Lung (tissue), 12 donors: Measurements from ENCODE around the gene TTC27. TPM values are rescaled to one million over a fixed set of nuclear protein-coding genes. Genes with fewer than 3 reads are reported as not detected.

Source experiments
- ATAC-seq: fragments of 200-7000 bp; cut with Tn5 transposase; one replicate; pipeline ENCODE4 v1.9.1; 2020; ENCODE audit warnings: moderate number of reproducible peaks; ENCODE audit not compliant: insufficient read depth, low FRiP score
- DNase-seq, 3 donors: peaks; one replicate each; pipeline ENCODE4 v3.0.0-alpha.2; 2013 to 2017
- H3K27ac ChIP-seq, 2 donors: one replicate each; pipeline ENCODE4 v1.5.1; 2013; ENCODE audit warnings: mild to moderate bottlenecking in 2 of 2, moderate library complexity in 2 of 2, control low read depth in 1 of 2, inconsistent platforms in 1 of 2, low read depth in 1 of 2, low read length in 1 of 2
- H3K27me3 ChIP-seq, 3 donors: one replicate each; pipeline ENCODE4 v1.5.1; 2013; ENCODE audit warnings: low read length in 2 of 3; ENCODE audit not compliant: control insufficient read depth in 3 of 3, insufficient read depth in 3 of 3
- H3K36me3 ChIP-seq, 4 donors: one replicate each; pipeline ENCODE4 v1.5.1; 2013; ENCODE audit warnings: low read length in 4 of 4, mild to moderate bottlenecking in 1 of 4, moderate library complexity in 1 of 4; ENCODE audit not compliant: control insufficient read depth in 4 of 4, insufficient read depth in 4 of 4
- H3K4me1 ChIP-seq, 5 donors: one replicate each; pipeline ENCODE4 v1.5.1; 2013; ENCODE audit warnings: low read length in 5 of 5, mild to moderate bottlenecking in 2 of 5, moderate library complexity in 1 of 5; ENCODE audit not compliant: control insufficient read depth in 5 of 5, insufficient read depth in 5 of 5
- H3K4me3 ChIP-seq: one replicate; pipeline ENCODE4 v1.5.1; 2013; ENCODE audit warnings: mild to moderate bottlenecking, control low read depth, moderate library complexity
- H3K9ac ChIP-seq, 2 donors: one replicate each; pipeline ENCODE4 v1.5.1; 2013; ENCODE audit warnings: low read length in 2 of 2, control low read depth in 1 of 2; ENCODE audit not compliant: insufficient read depth in 1 of 2
- H3K9me3 ChIP-seq, 4 donors: one replicate each; pipeline ENCODE4 v1.5.1; 2013; ENCODE audit warnings: low read length in 3 of 4, mild to moderate bottlenecking in 1 of 4, moderate library complexity in 1 of 4; ENCODE audit not compliant: control insufficient read depth in 4 of 4, insufficient read depth in 3 of 4
- WGBS, 2 donors: extraction: QIAGEN DNeasy Blood & Tissue Kit; methylation state at CpG; one replicate each; pipeline ENCODE4 v1.1.7; 2013; 5-methylcytosine and 5-hydroxymethylcytosine counted together
- polyA plus RNA-seq, 2 donors: library from polyadenylated mRNA; stranded (reverse); fragments of 200-250 nt; gene quantifications; one replicate each; pipeline ENCODE4 v1.2.1, GENCODE V29; 2013
- total RNA-seq, 2 donors: library from RNA; depleted of rRNA in 1 of 2; stranded (reverse); fragments of >200 nt in 1 of 2; gene quantifications; one replicate each; pipeline ENCODE4 v1.2.1, GENCODE V29; 2014 to 2021
- TF ChIP-seq, protein P1 (sequence below): IDR thresholded peaks from 2 replicates; pipeline ENCODE4 v1.5.1; 2012; ENCODE audit warnings: mild to moderate bottlenecking; ENCODE audit errors: control extremely low read depth, extremely low read depth
- donor health status: control.
- donor health status: control.
- donor health status: Bipolar disorder and iron deficiency.
- donor health status: healthy.
- donor health status: DM: yes; HTN: yes; CAD: no.

Gene TTC27
- total and polyA plus RNA-seq, 4 donors, result 5.2 to 17.4 (median 12.3) TPM

DNA sequence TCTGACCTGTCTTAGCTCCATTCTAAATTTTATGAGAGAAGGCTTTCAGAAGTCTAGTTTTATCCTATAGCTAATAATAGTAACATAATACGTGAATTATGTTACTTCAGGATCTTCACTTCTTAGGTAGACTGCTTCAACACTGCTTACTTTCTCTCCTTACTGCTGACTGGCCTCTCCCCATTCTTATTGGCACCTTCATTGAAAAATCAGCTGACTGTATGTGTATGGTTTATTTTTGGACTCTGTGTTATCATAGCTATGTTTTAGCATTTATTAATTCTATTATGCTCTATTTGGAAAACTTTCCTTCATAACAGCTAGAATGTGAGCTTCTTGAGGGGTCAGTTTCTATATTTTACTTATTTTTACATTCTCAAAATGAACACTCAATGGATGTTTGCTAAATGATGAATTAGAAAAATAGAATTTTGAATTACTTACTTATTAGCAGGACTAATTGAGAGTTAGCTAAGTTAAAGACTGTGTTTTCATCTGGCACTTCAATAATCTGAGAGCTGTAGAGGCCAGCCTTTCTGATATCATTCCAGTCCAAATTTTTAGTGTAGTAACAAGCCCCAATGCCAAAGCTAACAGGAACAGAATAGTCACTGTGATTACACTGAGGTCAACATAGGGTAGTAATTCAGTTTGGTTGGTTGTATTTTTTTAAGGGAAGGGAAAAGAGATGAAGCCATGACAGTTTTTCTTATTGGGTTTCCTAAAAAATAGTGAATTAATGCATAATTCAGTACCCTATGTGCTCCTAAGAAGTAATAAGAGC lies 92.3 kb downstream of the TTC27 start:
- Histone ChIP-seq H3K4me1 (peaks cover 0 to 12% (median 6%) of the 10 kb centered on the region in 5 donors), H3K9ac (no peak overlapping the region), H3K27ac (peak overlapping the region in 1 of 2 donors; percentile 78), H3K27me3 (no peaks in the 10 kb centered on the region), H3K9me3 (no peaks in the 10 kb centered on the region), H3K4me3 (no peak overlapping the region), H3K36me3 (peaks cover 0 to 3% (median 0%) of the 10 kb centered on the region in 4 donors)
- DNase-seq, result peak in 2 of 3 donors; percentile 40 to 44
- WGBS, 2 donors, result 91 to 100% methylated on average over 1 of the region's 1 CpG
- TF ChIP-seq, protein P1, sequence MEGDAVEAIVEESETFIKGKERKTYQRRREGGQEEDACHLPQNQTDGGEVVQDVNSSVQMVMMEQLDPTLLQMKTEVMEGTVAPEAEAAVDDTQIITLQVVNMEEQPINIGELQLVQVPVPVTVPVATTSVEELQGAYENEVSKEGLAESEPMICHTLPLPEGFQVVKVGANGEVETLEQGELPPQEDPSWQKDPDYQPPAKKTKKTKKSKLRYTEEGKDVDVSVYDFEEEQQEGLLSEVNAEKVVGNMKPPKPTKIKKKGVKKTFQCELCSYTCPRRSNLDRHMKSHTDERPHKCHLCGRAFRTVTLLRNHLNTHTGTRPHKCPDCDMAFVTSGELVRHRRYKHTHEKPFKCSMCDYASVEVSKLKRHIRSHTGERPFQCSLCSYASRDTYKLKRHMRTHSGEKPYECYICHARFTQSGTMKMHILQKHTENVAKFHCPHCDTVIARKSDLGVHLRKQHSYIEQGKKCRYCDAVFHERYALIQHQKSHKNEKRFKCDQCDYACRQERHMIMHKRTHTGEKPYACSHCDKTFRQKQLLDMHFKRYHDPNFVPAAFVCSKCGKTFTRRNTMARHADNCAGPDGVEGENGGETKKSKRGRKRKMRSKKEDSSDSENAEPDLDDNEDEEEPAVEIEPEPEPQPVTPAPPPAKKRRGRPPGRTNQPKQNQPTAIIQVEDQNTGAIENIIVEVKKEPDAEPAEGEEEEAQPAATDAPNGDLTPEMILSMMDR, result no peak
- ATAC-seq, result no peak

DNA sequence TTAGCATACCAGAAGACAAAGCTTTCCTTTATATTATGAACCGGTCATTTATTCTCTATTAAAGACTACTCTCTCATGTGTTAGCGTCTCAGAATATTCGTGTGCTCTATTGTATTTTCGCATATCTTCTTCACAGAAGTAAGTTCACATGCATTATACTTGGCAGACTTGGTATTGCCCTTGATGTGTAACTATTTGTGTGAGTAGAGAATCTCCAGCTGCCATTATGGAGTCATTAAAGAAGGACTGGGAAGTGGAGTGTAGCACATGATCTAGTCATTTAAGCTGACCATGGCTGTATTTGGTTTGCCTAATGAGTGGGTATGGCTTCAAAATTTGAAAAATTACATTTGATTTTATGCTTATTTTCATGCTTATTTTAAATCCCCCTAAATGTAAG lies 92.9 kb downstream of the TTC27 start:
- Histone ChIP-seq H3K4me1 (peaks cover 0 to 7% (median 6%) of the 10 kb centered on the region in 5 donors), H3K36me3 (peaks cover 0 to 7% (median 0%) of the 10 kb centered on the region in 4 donors), H3K27me3 (no peaks in the 10 kb centered on the region), H3K9me3 (no peaks in the 10 kb centered on the region), H3K4me3 (no peak overlapping the region), H3K27ac (peak overlapping the region in 1 of 2 donors; percentile 50), H3K9ac (no peak overlapping the region)
- ATAC-seq (no peak), DNase-seq (peak; percentile 13 to 72 (median 71))
- TF ChIP-seq, protein P1, result no peak
- WGBS, 2 donors, result 91 to 92% methylated on average over 4 of the region's 4 CpGs

DNA sequence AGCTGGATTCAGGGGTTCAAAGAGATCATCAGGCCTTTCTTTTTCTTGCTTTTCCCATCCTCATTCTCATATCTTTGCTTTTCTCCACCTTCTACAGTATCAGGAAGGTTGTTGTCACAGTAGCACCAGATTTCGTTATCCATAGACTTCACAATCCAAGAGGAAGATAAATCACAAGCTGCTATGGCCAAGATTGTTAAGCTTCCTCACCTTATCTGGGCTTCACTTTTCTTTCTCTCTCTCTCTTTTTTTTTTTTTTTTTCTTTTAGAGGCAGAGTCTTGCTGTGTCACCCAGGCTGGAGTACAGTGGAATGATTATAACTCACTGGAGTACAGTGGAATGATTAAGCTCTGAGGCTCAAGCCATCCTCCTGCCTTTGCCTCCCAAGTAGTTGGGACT lies 93.5 kb downstream of the TTC27 start:
- 96% methylated on average over 1 of the region's 1 CpG for WGBS, 2 donors
- Histone ChIP-seq H3K36me3 (peaks cover 0 to 9% (median 0%) of the 10 kb centered on the region in 4 donors), H3K4me3 (no peak overlapping the region), H3K9ac (no peak overlapping the region), H3K27ac (peak overlapping the region in 1 of 2 donors; percentile 57), H3K27me3 (no peaks in the 10 kb centered on the region), H3K9me3 (no peaks in the 10 kb centered on the region), H3K4me1 (peaks cover 0 to 7% (median 6%) of the 10 kb centered on the region in 5 donors)
- ATAC-seq (no peak), DNase-seq (no peak)
- TF ChIP-seq, protein P1, result no peak
